H54 (cell line): ENCODE results near the gene MB21D2.
A peak's percentile ranks its signal among the peaks of the same experiment; 100 is the strongest.
"Not testable (repeated sequence)": the region's sequence is repeated elsewhere in the genome, so short reads cannot be mapped to it uniquely, and the experiment has no call there.

Experiments used
- DNase-seq: peaks from one replicate; pipeline ENCODE4 v3.0.0; 2011; ENCODE audit warnings: low spot score, mixed read lengths; ENCODE audit not compliant: insufficient read length
- FAIRE-seq: peaks from 3 replicates; lab custom pipeline; 2011; peaks lifted over from hg19 to GRCh38; lab: Jason Lieb, UNC
- POLR2A ChIP-seq: IDR thresholded peaks from 2 replicates; pipeline ENCODE4 v1.6.1; 2011; ENCODE audit warnings: low read depth, mild to moderate bottlenecking, low read length

Gene MB21D2

GRCh38 chr3:192850451-192850981 lies 67.1 kb downstream of the MB21D2 start:
- no peak for TF ChIP-seq POLR2A
- DNase-seq (peak; percentile 51), FAIRE-seq (peak; percentile 93)

- not testable (repeated sequence) for DNase-seq
Measured at GRCh38 chr3:192849821-192850220, 67.8 kb downstream of the MB21D2 start.

DNA sequence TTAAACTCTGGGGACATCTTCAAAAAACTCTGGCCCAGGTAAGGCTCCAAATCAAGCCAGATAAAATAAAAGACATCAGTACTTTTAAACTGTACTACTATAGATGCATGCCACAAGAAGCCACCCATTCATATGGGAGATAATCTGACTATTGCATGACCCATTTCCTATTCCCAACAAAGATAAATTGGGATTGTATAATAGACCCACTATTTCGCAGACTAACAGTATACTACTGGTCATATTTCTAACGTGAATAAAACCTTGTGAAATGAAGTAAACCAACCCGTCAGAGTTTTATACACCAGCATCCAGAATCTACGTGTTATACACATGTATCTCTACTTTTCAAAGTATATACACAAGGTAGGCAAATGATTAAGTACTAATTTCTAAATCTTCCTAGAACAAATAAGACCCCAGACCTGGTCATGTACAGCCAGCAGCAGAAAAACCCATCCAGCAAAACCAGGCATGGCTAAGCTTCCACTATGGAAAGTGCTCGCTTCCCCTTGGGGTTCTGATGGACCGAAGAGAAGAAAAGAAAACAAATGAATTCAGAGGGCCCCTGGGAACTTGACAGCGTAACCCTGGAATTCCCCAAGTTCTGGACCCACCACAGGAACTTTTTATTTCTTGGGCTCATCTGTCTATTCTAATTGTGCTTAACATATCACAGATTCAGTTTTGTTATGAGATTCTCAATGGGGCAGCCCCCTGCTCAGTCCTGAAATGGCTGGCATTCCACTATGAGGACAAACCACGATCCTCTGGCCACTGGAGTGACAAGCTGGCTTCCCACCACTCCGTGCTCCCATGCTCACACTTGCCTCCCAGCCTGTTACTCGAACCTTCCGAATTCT lies 69.1 kb downstream of the MB21D2 start:
- no peak for TF ChIP-seq POLR2A
- FAIRE-seq (no peak), DNase-seq (no peak)

More at GRCh38 chr3:192849821-192850220, 67.8 kb downstream of the MB21D2 start:
- not testable (repeated sequence) for FAIRE-seq

- FAIRE-seq = no peak
- TF ChIP-seq POLR2A = no peak
- no peak for DNase-seq
Measured at GRCh38 chr3:192847941-192848340, 69.7 kb downstream of the MB21D2 start.

GRCh38 chr3:192845526-192845855 lies 72.2 kb downstream of the MB21D2 start:
- FAIRE-seq (no peak), DNase-seq (no peak)
- no peak for TF ChIP-seq POLR2A

GRCh38 chr3:192844836-192845525 lies 72.7 kb downstream of the MB21D2 start:
- DNase-seq (no peak), FAIRE-seq (peak; percentile 91)
- TF ChIP-seq POLR2A = no peak

GRCh38 chr3:192844486-192844765 lies 73.2 kb downstream of the MB21D2 start:
- DNase-seq (no peak), FAIRE-seq (no peak)
- TF ChIP-seq POLR2A = no peak

DNA sequence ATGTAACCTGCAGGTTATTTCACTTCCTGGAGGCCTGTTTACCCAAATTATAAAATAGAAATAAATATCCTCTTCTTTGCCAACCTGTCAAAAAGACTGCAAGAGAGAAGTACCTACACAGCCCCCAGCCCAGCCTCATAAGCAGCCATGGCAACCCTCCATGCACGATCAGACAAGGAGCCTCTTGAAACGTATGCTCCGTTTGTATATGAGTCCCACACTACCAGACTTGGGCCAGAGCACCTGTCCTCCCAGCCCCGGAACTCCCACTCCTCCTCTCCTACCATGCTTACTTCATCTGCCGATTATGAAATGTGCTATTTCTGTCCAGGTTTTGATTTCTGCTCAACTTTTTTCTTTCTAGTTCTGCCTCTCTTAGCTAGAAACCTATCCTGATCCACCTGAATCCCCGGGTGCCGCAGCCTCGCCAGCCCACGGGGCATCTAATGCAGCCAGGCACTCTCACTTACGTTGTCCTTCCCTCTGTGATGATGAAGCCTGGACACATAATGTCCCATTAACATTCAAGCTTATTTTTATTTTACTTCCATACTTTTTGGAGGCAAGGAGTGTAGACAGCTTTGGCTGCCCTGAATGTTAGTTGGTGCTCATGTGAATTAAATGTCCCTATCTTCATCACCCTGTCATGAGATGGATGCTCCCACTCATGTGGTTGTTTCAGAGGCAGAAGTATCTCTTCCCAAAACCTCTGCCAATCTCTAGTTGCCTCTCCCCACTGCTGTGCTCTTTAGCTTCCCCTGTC lies 73.8 kb downstream of the MB21D2 start:
- DNase-seq = no peak
- FAIRE-seq = no peak
- TF ChIP-seq POLR2A = no peak

GRCh38 chr3:192843119-192843518 lies 74.5 kb downstream of the MB21D2 start:
- FAIRE-seq = no peak
- no peak for TF ChIP-seq POLR2A
- no peak for DNase-seq

DNA sequence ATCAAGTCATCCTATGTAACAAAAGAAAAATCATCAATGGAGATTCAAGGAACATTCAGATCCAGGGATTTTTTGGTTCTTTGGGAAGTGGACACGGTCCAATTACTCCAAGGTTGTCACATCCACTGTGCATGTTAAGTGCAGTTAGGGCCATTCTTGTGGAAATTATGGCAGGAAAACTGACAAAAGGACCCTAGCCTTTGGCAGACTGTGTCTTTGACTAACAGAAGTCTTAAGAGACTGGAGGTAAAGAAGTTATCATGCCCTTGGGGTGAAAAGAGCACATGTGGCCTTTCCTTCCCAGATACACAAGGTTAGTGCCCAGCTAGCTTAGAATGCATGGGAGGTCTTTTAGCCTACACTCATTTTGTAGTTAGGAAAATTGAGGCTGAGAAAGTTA lies 74.9 kb downstream of the MB21D2 start:
- DNase-seq = no peak
- no peak for FAIRE-seq

GRCh38 chr3:192842138-192842537 lies 75.5 kb downstream of the MB21D2 start:
- DNase-seq = no peak
- no peak for FAIRE-seq
- TF ChIP-seq POLR2A = no peak

More for the DNA sequence above, 74.9 kb downstream of the MB21D2 start:
- no peak for TF ChIP-seq POLR2A

- DNase-seq (no peak), FAIRE-seq (no peak)
- TF ChIP-seq POLR2A = no peak
Measured at GRCh38 chr3:192841428-192841827, 76.2 kb downstream of the MB21D2 start.

GRCh38 chr3:192840143-192840836 lies 77.4 kb downstream of the MB21D2 start:
- no peak for TF ChIP-seq POLR2A
- FAIRE-seq (no peak), DNase-seq (no peak)
